Stimulated activated naive CD4-positive, alpha-beta T cell (primary cell): ENCODE data around the gene NR2E3.

Source experiments
- DNase-seq, 6 experiments: peaks; one replicate each; lab custom pipeline; 2025; lab: John Stamatoyannopoulos, UW

NR2E3 gene

GRCh38 chr15:71810256-71811035, at the start of gene NR2E3:
NR2E3 (plus strand) TSS chr15:71810554; CDS start chr15:71810744, 190 bp downstream.
- no peak for DNase-seq

GRCh38 chr15:71760852-71761251, 49.5 kb upstream of the NR2E3 start:
- DNase-seq = no peak

GRCh38 chr15:71761649-71762048, 48.7 kb upstream of the NR2E3 start:
- no peak for DNase-seq

GRCh38 chr15:71768184-71768583, 42.2 kb upstream of the NR2E3 start:
- DNase-seq = no peak

- DNase-seq = no peak
Measured at GRCh38 chr15:71773206-71773859, 37.0 kb upstream of the NR2E3 start.

- no peak for DNase-seq
Measured at GRCh38 chr15:71775856-71776255, 34.5 kb upstream of the NR2E3 start.

- no peak for DNase-seq
Measured at GRCh38 chr15:71776304-71776703, 34.0 kb upstream of the NR2E3 start.

GRCh38 chr15:71777216-71777943, 33.0 kb upstream of the NR2E3 start:
- DNase-seq = no peak

GRCh38 chr15:71779073-71779797, 31.1 kb upstream of the NR2E3 start:
- DNase-seq = no peak

- peak in 5 of 6 experiments; percentile 4 to 47 (median 25) for DNase-seq
Measured at GRCh38 chr15:71780115-71780976, 30.0 kb upstream of the NR2E3 start.

GRCh38 chr15:71781179-71781964, 29.0 kb upstream of the NR2E3 start:
- DNase-seq = no peak

- DNase-seq = no peak
Measured at GRCh38 chr15:71781965-71782265, 28.4 kb upstream of the NR2E3 start.

GRCh38 chr15:71782422-71783165, 27.8 kb upstream of the NR2E3 start:
- no peak for DNase-seq

GRCh38 chr15:71784719-71785118, 25.6 kb upstream of the NR2E3 start:
- DNase-seq = no peak

GRCh38 chr15:71785996-71786395, 24.4 kb upstream of the NR2E3 start:
- no peak for DNase-seq

GRCh38 chr15:71786673-71787072, 23.7 kb upstream of the NR2E3 start:
- no peak for DNase-seq

GRCh38 chr15:71788646-71789579, 21.4 kb upstream of the NR2E3 start:
- no peak for DNase-seq

- no peak for DNase-seq
Measured at GRCh38 chr15:71789616-71790015, 20.7 kb upstream of the NR2E3 start.

GRCh38 chr15:71790081-71790480, 20.3 kb upstream of the NR2E3 start:
- no peak for DNase-seq
